ENCODE results near the gene SLC14A1.

Gene SLC14A1

DNA sequence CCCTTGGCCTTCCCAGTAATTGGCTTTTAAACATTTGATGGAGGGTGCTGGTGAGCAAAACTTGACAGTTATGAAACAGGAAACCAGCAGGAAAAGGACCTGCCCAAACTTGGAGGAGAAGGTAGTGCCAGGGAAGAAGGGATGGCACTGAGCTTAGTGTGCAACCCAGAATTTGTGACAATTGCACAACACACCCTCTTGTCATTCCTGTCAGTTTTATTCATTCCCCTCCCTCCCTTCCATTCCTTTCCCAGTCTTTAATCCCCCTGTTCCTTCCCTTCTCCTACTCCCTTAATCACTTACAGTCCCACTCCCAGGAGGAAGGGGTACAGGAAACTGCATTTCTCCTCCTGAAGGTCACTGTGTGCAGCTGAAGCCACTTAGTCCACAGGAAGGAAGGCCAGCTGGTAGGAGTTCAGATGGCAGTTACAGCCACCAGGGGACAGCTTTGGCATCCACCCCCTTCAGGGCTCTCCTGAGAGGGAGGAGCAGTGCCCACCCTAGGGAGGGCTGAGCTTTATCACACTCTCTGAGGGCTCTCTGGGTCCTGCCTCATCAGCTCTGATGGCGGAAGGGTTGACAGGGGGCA is 77.5 kb downstream of the SLC14A1 start:
- DNase-seq (ENCODE audit: low spot score) = peak; percentile 13
